T-helper 1 cell treated with Interleukin-12 subunit alpha and Interleukin-12 subunit beta and Interleukin-4 antibody, amounts not matched to agents 30 μg/mL and 1 μg/mL, for 36 hours (primary cell): ENCODE results near the gene ZNF576.
"Not testable (repeated sequence)": the region's sequence is repeated elsewhere in the genome, so short reads cannot be mapped to it uniquely, and the experiment has no call there.

ENCODE experiments used
- H3K27ac Mint-ChIP-seq: one replicate; pipeline ENCODE4 v1.8.0; 2021; ENCODE audit warnings: mild to moderate bottlenecking, mixed read lengths
- H3K27me3 Mint-ChIP-seq: one replicate; pipeline ENCODE4 v1.8.0; 2021; ENCODE audit warnings: low read depth, mixed read lengths
- H3K36me3 Mint-ChIP-seq: one replicate; pipeline ENCODE4 v1.8.0; 2021; ENCODE audit warnings: low read depth, mixed read lengths
- H3K4me1 Mint-ChIP-seq: one replicate; pipeline ENCODE4 v1.8.0; 2021; ENCODE audit warnings: low read depth, mixed read lengths
- H3K4me3 Mint-ChIP-seq: one replicate; pipeline ENCODE4 v1.8.0; 2021; ENCODE audit warnings: mild to moderate bottlenecking, moderate library complexity, mixed read lengths
- H3K9me3 Mint-ChIP-seq: one replicate; pipeline ENCODE4 v1.8.0; 2021; ENCODE audit warnings: mixed read lengths

The ZNF576 gene

DNA sequence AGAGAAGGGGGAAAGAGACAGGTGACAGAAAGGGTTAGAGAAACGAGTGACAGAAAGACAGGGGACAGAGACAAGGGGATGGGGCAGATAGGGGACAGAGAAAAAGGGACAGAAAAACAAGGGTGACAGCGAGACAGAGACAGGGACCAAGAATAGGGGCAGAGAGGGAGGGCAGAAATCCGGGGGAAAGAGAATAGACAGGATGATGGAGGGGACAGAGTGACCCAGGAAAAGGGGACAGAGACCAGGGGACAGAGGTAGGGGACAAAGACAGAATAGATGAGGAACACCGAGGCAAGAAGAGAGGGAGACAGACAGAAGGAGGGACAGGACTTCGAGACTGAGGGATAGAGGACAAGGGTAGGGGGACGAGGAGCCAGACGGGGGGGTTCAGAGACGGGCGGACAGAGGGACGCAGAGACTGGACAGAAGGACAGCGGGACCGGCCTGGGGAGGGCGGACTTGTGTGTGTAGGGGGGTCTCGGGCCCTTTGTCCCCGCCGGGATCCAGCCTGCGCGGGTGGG, 42.7 kb downstream of the ZNF576 start:
- H3K4me1 Mint-ChIP-seq: peaks cover 10% of the 10 kb centered on the region
- peaks cover 4% of the 10 kb centered on the region for H3K36me3 Mint-ChIP-seq
- peaks cover 44% of the 10 kb centered on the region for H3K27me3 Mint-ChIP-seq
- no peaks in the 10 kb centered on the region for H3K9me3 Mint-ChIP-seq
- H3K4me3 Mint-ChIP-seq: peak overlapping the region; percentile 89
- peak overlapping the region; percentile 73 for H3K27ac Mint-ChIP-seq

DNA sequence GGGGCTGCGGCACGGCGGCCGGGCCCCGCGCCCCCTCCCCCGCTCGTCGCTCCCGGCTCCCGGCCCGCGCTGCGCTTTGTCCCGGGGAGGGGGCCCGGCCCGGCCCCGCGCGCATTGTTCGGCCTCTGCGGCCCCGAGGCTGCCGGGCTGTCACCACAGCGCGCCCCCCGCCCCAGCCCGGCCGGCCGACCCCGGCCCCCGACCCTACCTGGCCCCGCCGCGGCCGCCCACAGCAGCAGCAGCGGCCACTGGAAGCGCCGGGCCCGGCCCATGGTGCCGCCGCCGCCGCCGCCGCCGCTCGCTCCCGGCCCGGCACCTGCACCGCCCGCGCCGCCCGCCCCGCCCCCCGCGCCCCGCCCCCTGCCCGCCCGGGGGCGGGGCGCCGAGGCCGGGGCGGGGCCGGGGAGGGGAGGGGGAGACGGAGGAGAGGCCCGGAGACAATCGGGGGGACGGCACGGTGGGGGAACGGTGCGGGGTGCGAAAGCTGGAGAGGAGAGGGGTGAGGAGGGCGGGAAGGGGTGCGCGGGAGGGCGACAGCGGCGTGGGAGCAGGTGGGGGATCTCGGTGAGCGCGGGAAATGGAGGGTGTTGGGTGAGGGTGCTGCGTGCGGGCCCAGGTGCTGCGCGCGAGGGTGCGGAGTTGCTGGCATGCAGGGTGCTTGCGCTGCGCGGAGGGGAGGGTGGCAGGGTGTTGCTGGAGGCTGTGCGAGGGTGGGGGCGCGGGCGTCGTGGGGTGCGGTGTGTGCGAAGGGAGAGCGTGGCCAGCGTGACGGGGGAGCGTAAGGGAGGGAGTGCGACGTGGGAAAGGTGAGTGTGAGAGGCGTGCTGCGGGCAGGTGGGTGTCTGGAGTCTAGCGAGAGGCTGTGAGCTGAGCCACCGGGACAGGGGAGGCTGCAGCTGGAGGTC, 43.4 kb downstream of the ZNF576 start, which contains the start of gene CADM4:
Gene CADM4, minus strand, starts transcription at position 332 of the 905 bp plus-strand sequence. Its CDS starts 60 bp downstream, at position 272.
- Mint-ChIP-seq H3K4me1 (peaks cover 10% of the 10 kb centered on the region), H3K9me3 (no peaks in the 10 kb centered on the region), H3K27me3 (peaks cover 44% of the 10 kb centered on the region), H3K27ac (peak within 1 kb of the TSS; percentile 73), H3K36me3 (peaks cover 4% of the 10 kb centered on the region), H3K4me3 (peak within 1 kb of the TSS; percentile 89)

DNA sequence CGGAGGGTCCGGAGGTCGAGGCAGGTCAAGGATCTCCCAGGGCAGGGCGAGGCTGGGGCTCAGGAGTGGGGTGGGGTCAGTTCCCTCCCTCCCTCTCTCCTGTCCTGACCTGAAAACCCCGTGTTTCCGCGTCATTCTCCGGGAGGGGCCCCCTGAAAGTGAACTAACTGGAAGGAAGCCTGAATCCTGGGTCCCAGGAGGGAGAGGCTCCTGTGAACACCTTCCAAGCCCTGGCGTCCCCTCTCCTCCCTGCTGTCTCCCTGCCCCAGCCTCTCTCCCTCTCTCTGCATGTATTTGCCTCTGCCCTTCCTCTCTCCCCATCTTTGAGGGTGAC, 44.0 kb downstream of the ZNF576 start:
- H3K4me3 Mint-ChIP-seq: peak overlapping the region; percentile 77
- H3K4me1 Mint-ChIP-seq: peaks cover 10% of the 10 kb centered on the region
- H3K27me3 Mint-ChIP-seq: peaks cover 44% of the 10 kb centered on the region
- H3K27ac Mint-ChIP-seq: peak overlapping the region; percentile 31
- peaks cover 4% of the 10 kb centered on the region for H3K36me3 Mint-ChIP-seq
- H3K9me3 Mint-ChIP-seq: no peaks in the 10 kb centered on the region

DNA sequence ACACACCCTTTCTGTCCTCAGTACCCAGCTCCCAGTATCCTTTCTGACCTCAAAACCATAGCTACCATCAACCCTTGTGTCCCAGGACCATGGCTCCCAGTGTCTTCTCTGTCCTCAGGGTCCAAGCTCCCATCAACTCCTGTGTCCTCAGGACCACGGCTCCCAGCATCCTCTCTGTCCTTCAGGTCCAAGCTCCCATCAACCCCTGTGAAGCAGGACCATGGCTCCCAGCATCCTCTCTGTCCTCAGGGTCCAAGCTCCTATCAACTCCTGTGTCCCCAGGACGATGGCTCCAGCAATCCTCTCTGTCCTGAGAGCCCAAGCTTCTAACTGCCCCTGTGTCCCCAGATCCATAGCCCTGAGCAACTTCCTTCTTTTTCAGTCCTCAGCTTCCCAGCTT, 44.9 kb downstream of the ZNF576 start:
- Mint-ChIP-seq H3K27me3 (peaks cover 44% of the 10 kb centered on the region), H3K9me3 (no peaks in the 10 kb centered on the region), H3K36me3 (peaks cover 6% of the 10 kb centered on the region), H3K27ac (no peak overlapping the region), H3K4me3 (peak overlapping the region; percentile 32), H3K4me1 (peaks cover 10% of the 10 kb centered on the region)

DNA sequence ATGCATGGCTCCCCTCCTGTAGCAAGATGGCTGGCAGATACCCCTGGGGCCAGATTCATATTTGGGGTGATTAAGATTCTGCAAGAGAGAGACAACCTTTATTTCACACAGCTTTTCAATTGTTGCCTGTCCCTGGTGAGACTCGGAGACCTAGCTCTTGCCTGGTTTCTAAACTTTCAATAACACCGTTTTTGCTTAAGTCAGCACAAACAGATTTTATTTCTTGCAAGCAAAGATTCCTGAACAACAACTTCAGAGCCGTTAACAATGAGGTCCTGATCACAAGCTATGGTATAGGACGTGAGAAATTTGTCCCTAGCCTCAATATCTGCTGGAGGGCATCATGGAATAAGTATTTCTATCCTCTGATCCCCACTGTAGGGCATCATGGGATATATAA, 46.1 kb downstream of the ZNF576 start:
- no peak overlapping the region for H3K27ac Mint-ChIP-seq
- peaks cover 36% of the 10 kb centered on the region for H3K27me3 Mint-ChIP-seq
- H3K36me3 Mint-ChIP-seq: peaks cover 8% of the 10 kb centered on the region
- H3K4me3 Mint-ChIP-seq: no peak overlapping the region
- H3K4me1 Mint-ChIP-seq: peaks cover 10% of the 10 kb centered on the region
- no peaks in the 10 kb centered on the region for H3K9me3 Mint-ChIP-seq

DNA sequence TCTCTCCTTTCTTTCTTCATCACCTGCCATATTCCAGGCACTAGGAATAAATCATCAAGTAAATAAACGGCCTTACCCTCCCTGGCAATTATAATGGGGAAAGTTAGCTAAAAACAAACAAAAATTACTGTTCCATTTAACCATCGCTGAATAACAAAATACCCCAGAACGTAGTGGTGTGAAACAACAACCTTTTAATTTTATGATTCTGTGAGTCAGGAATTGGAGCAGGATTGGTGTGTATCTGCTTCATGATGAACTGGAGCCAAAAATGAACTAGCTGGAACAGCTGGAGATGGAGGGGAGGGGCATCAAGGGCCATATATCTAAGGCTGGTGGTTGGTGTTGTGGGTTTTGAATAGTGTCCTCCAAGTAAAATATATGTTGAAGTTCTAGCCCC, 46.9 kb downstream of the ZNF576 start:
- H3K36me3 Mint-ChIP-seq: peaks cover 11% of the 10 kb centered on the region
- H3K4me3 Mint-ChIP-seq: no peak overlapping the region
- H3K27ac Mint-ChIP-seq: no peak overlapping the region
- H3K4me1 Mint-ChIP-seq: peaks cover 10% of the 10 kb centered on the region
- H3K27me3 Mint-ChIP-seq: peaks cover 29% of the 10 kb centered on the region
- no peaks in the 10 kb centered on the region for H3K9me3 Mint-ChIP-seq

DNA sequence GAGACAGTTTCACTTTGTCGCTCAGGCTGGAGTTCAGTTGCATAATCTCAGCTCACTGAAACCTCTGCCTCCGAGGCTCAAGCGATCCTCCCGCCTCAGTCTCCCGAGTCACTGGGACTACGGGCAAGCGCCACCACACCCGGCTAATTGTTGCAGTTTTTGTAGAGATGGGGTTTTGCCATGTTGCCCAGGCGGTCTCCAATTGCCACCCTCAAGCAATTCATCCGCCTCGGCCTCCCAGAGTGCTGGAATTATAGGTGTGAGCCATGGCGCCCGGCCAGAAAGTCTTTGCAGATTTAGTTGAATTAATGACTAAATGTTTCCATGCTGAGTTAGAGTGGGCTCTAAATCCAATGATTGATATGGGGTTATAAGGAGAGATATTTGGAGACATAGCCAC, 47.8 kb downstream of the ZNF576 start:
- Mint-ChIP-seq H3K4me3 (no peak overlapping the region), H3K27ac (no peak overlapping the region), H3K9me3 (no peaks in the 10 kb centered on the region), H3K36me3 (peaks cover 11% of the 10 kb centered on the region), H3K4me1 (peaks cover 5% of the 10 kb centered on the region), H3K27me3 (peaks cover 20% of the 10 kb centered on the region)

DNA sequence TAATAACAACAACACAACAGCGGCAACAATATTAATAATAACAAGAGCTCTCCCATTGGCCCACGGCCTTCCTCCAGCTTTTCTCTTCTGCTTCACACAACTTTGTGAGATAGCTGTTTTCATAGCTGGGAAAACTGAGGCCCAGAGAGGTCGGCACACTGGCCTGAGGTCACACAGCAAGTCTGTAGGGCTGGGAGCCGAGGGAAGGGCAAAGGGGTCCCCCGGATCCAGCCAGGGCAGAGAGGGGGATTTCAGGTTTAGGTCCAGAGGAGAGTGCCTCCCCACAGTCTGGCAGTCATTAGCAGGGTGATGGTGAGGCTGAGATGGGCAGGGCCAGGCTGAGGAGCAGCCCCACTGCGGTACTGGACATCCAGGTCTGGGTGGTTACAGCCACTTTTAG, 52.2 kb downstream of the ZNF576 start:
- H3K4me1 Mint-ChIP-seq: no peaks in the 10 kb centered on the region
- peaks cover 25% of the 10 kb centered on the region for H3K36me3 Mint-ChIP-seq
- no peaks in the 10 kb centered on the region for H3K27me3 Mint-ChIP-seq
- H3K9me3 Mint-ChIP-seq: no peaks in the 10 kb centered on the region
- no peak overlapping the region for H3K4me3 Mint-ChIP-seq
- H3K27ac Mint-ChIP-seq: no peak overlapping the region

DNA sequence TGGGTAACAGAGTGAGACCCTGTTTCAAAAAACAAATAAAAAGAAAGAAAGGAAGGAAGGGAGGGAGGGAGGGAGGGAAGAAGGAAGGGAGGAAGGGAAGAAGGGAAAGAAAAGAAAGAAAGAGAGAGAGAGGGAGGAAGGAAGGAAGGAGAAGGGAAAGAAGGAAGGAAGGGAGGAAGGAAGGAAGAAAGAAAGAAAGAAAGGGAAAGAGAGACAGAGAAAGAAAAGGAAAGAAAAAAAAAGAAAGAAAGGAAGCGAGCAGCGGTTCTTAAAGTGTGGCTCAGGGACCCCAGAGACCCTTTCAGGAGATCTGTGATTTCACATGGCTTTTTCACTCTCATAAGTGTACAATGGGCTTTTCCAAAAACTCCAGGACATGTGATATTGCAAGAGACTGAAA, 53.1 kb downstream of the ZNF576 start:
- no peaks in the 10 kb centered on the region for H3K9me3 Mint-ChIP-seq

DNA sequence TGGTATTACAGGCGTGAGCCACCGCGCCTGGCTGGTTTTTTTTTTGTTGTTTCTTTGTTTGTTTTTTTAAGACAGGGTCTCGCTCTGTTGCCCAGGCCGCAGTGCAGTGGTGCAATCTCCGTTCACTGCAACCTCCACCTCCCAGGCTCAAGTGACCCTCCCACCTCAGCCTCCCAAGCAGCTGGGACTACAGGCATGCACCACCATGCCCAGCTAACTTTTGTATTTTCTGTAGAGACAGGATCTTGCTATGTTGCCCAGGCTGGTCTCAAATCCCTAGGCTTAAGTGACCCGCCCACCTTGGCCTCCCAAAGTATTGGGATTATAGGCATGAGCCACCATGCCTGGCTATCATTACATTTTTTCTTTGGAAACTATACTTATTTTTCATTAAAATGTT, 53.9 kb downstream of the ZNF576 start:
- H3K4me1 Mint-ChIP-seq, H3K27ac Mint-ChIP-seq, H3K9me3 Mint-ChIP-seq, H3K4me3 Mint-ChIP-seq, H3K27me3 Mint-ChIP-seq: not testable (repeated sequence)
- peaks cover 34% of the 10 kb centered on the region for H3K36me3 Mint-ChIP-seq

More for the DNA sequence above, 53.1 kb downstream of the ZNF576 start:
- H3K36me3 Mint-ChIP-seq: peaks cover 29% of the 10 kb centered on the region
- no peak overlapping the region for H3K4me3 Mint-ChIP-seq
- peaks cover under 1% of the 10 kb centered on the region for H3K4me1 Mint-ChIP-seq
- no peak overlapping the region for H3K27ac Mint-ChIP-seq
- H3K27me3 Mint-ChIP-seq: no peaks in the 10 kb centered on the region
